ENCODE results near the gene KHDC4. TPM values are rescaled to one million over a fixed set of nuclear protein-coding genes. Genes with fewer than 3 reads are reported as not detected.

Gene KHDC4
- polyA plus RNA-seq, 1 of the 3 experiments (the other 2 are of a cell fraction): 43.1 TPM

GRCh38 chr1:155976913-155977689 lies 42.9 kb upstream of the KHDC4 start:
- Histone ChIP-seq H3K9me3 (no peaks in the 10 kb centered on the region), H3F3A (replicated peaks; ENCODE audit: insufficient read depth) (peaks cover 24% of the 10 kb centered on the region), H3K9ac (peak overlapping the region; percentile 96), H3K36me3 (replicated peaks in 1 of 2; ENCODE audit: control insufficient read depth in 1 of 2, insufficient read depth in 2 of 2, low read length in 1 of 2) (peaks cover 0 to 3% of the 10 kb centered on the region in 2 experiments), H2AFZ (ENCODE audit: low read depth) (no peak overlapping the region; the same call in 1 of the 2 replicates), H3K4me2 (peak overlapping the region; percentile 88), H3K4me3 (ENCODE audit: low read depth in 2 of 2, low read length in 1 of 2) (peak overlapping the region; percentile 88 to 91), H3K9me2 (no peaks in the 10 kb centered on the region), H4K20me1 (ENCODE audit: insufficient read depth) (peaks cover 49% of the 10 kb centered on the region), H3K27ac (ENCODE audit: low read depth in 2 of 2, low read length in 1 of 2) (peak overlapping the region; percentile 87 to 93), H3K79me2 (ENCODE audit: insufficient read depth) (peaks cover 97% of the 10 kb centered on the region), H3K4me1 (ENCODE audit: control insufficient read depth in 1 of 2, insufficient read depth in 2 of 2, low read depth in 1 of 2, low read length in 1 of 2) (peaks cover 42 to 53% of the 10 kb centered on the region in 2 experiments), H3K27me3 (ENCODE audit: insufficient read depth) (no peaks in the 10 kb centered on the region)
- POLR2A ChIA-PET: interaction anchor here (0.6 to 2.5 kb wide), 8 partner anchors 10 to 292 kb away, joined by 3 to 12 read pairs (median 4); partner anchors contain the start of gene KHDC4
- no peak for DNase-seq
- CTCF ChIA-PET: interaction anchor here (0.8 to 4.2 kb wide), 14 partner anchors 11 to 119 kb away, joined by 3 to 44 read pairs (median 7); partner anchors contain the start of genes KHDC4 and SSR2
- TF ChIP-seq FOXM1 (IDR thresholded peaks at IDR 0.05; ENCODE audit: low read depth) (no peak), RFX5 (IDR thresholded peaks at IDR 0.05; ENCODE audit: low read length) (no peak), EZH2phosphoT487 (IDR thresholded peaks at IDR 0.05; ENCODE audit: borderline replicate concordance, low read depth) (no peak), TCF12 (IDR thresholded peaks at IDR 0.05) (no peak), FOSL2 (IDR thresholded peaks at IDR 0.05; ENCODE audit: borderline replicate concordance, low read depth) (no peak), YY1 (IDR thresholded peaks at IDR 0.05; ENCODE audit: low read depth) (no peak), RXRA (IDR thresholded peaks at IDR 0.05; ENCODE audit: borderline replicate concordance, low read depth) (no peak), POLR2AphosphoS5 (IDR thresholded peaks at IDR 0.05; ENCODE audit: low read depth, low read length) (no peak), EP300 (IDR thresholded peaks at IDR 0.05; ENCODE audit: borderline replicate concordance in 1 of 2, low read depth in 1 of 2, low read length in 1 of 2) (no peak), SMC3 (IDR thresholded peaks at IDR 0.05; ENCODE audit: low read depth, low read length) (no peak), USF2 (IDR thresholded peaks at IDR 0.05; ENCODE audit: borderline replicate concordance, low read depth, low read length) (no peak), MXI1 (IDR thresholded peaks at IDR 0.05; ENCODE audit: low read depth, low read length) (no peak), TAF1 (IDR thresholded peaks at IDR 0.05; ENCODE audit: borderline replicate concordance, low read depth, low read length) (no peak), USF1 (IDR thresholded peaks at IDR 0.05; ENCODE audit: borderline replicate concordance, low read depth) (no peak)
- TF ChIP-seq, protein P1, sequence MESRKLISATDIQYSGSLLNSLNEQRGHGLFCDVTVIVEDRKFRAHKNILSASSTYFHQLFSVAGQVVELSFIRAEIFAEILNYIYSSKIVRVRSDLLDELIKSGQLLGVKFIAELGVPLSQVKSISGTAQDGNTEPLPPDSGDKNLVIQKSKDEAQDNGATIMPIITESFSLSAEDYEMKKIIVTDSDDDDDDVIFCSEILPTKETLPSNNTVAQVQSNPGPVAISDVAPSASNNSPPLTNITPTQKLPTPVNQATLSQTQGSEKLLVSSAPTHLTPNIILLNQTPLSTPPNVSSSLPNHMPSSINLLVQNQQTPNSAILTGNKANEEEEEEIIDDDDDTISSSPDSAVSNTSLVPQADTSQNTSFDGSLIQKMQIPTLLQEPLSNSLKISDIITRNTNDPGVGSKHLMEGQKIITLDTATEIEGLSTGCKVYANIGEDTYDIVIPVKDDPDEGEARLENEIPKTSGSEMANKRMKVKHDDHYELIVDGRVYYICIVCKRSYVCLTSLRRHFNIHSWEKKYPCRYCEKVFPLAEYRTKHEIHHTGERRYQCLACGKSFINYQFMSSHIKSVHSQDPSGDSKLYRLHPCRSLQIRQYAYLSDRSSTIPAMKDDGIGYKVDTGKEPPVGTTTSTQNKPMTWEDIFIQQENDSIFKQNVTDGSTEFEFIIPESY (IDR thresholded peaks at IDR 0.05; ENCODE audit: borderline replicate concordance, low read depth): no peak
- WGBS (ENCODE audit: low lambda C conversion rate): 32% methylated on average over 5 of the region's 5 CpGs
